Esophagus squamous epithelium (tissue), 5 donors: ENCODE measurements around the gene CTBP1. TPM values are rescaled to one million over a fixed set of nuclear protein-coding genes. Genes with fewer than 3 reads are reported as not detected.

Source experiments
- DNase-seq: peaks from one replicate; lab custom pipeline; 2025; lab: John Stamatoyannopoulos, UW
- H3K27ac ChIP-seq, 4 donors: fragments of 200-600 bp; sonication (generic); one replicate each; pipeline ENCODE4 v1.5.1; 2016 to 2019; ENCODE audit warnings: mild to moderate bottlenecking in 1 of 4
- H3K27me3 ChIP-seq, 4 donors: fragments of 200-600 bp; sonication (generic); 1 replicate in 3 of 4; 2 replicates in 1 of 4; pipeline versions ENCODE4 v1.5.1 to v1.6.0; 2017 to 2021; ENCODE audit warnings: antibody characterized with exemption in 1 of 4
- H3K36me3 ChIP-seq, 3 donors: fragments of 200-600 bp; sonication (generic); one replicate each; pipeline ENCODE4 v1.5.1; 2016 to 2019
- H3K4me1 ChIP-seq, 3 donors: fragments of 200-600 bp; sonication (generic); one replicate each; pipeline ENCODE4 v1.5.1; 2017 to 2019
- H3K4me3 ChIP-seq, 4 donors: fragments of 200-600 bp; sonication (generic); 1 replicate in 3 of 4; 2 replicates in 1 of 4; pipeline ENCODE4 v1.5.1; 2016 to 2019; ENCODE audit warnings: mild to moderate bottlenecking in 2 of 4, moderate library complexity in 1 of 4
- H3K9me3 ChIP-seq, 3 donors: fragments of 200-600 bp; sonication (generic); one replicate each; pipeline ENCODE4 v1.5.1; 2016 to 2019
- POLR2A ChIP-seq, 4 donors: fragments of 450-650 bp; IDR thresholded peaks; one replicate each; pipeline ENCODE4 v1.6.1; 2017; ENCODE audit warnings: antibody characterized with exemption in 4 of 4, mild to moderate bottlenecking in 4 of 4, moderate library complexity in 3 of 4
- WGBS, 2 donors: methylation state at CpG; one replicate each; pipeline ENCODE4 v1.1.5; 2018; 5-methylcytosine and 5-hydroxymethylcytosine counted together
- intact Hi-C: fragments of 100-400 bp; cut with DNase I; formaldehyde crosslinking; loops from one replicate; pipeline ENCODE4 v1.15.0; 2022
- total RNA-seq, 4 donors: library from RNA; depleted of rRNA; stranded (reverse); fragments of >200 nt; gene quantifications; one replicate each; pipeline ENCODE4 v1.1.0, GENCODE V29; 2016
- TF ChIP-seq, protein P1 (sequence below), 6 experiments: fragments of 450-650 bp in 4 of 6; fragments of 200-600 bp in 2 of 6; sonication (generic) in 2 of 6; IDR thresholded peaks; one replicate each; pipeline ENCODE4 v1.5.1; 2016 to 2019; ENCODE audit warnings: antibody characterized with exemption in 6 of 6, mild to moderate bottlenecking in 4 of 6, moderate library complexity in 4 of 6
- donor health status: DM: yes; HTN: yes; CAD: no.

The CTBP1 gene
- total RNA-seq, 4 donors from 2014 or later: 72.2 to 121 (median 113) TPM

DNA sequence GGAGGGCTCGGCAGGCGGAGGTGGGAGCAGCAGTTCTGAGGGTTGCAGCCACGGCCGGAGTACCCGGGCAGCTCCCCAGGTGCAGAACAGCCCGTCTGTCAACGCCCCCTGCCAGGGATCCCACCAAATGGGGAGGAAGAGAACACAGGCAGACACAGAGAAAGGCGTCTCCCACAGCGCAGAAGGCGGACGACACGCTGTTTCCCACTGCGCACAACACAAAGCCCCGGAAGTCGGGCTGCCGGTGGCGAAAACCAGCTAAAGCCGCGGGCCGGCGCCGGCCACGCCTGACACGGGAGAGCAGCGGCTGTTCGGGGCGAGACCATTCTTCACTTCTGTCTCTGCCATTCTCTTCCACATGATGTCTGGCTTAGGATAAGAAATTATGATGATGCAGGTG is 31.6 kb downstream of the CTBP1 start:
- no peak for DNase-seq
- Histone ChIP-seq H3K27ac (peak overlapping the region in 3 of 4 donors; percentile 77 to 83 (median 78)), H3K9me3 (no peaks in the 10 kb centered on the region), H3K4me3 (no peak overlapping the region), H3K4me1 (peaks cover 70 to 100% (median 84%) of the 10 kb centered on the region in 3 donors), H3K27me3 (no peaks in the 10 kb centered on the region), H3K36me3 (peaks cover 13 to 68% (median 38%) of the 10 kb centered on the region in 3 donors)
- TF ChIP-seq POLR2A (IDR thresholded peaks at IDR 0.05): no peak
- TF ChIP-seq, protein P1, sequence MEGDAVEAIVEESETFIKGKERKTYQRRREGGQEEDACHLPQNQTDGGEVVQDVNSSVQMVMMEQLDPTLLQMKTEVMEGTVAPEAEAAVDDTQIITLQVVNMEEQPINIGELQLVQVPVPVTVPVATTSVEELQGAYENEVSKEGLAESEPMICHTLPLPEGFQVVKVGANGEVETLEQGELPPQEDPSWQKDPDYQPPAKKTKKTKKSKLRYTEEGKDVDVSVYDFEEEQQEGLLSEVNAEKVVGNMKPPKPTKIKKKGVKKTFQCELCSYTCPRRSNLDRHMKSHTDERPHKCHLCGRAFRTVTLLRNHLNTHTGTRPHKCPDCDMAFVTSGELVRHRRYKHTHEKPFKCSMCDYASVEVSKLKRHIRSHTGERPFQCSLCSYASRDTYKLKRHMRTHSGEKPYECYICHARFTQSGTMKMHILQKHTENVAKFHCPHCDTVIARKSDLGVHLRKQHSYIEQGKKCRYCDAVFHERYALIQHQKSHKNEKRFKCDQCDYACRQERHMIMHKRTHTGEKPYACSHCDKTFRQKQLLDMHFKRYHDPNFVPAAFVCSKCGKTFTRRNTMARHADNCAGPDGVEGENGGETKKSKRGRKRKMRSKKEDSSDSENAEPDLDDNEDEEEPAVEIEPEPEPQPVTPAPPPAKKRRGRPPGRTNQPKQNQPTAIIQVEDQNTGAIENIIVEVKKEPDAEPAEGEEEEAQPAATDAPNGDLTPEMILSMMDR (IDR thresholded peaks at IDR 0.05): no peak
- intact Hi-C loops: no loop called here
- WGBS, 2 donors: 94 to 95% methylated on average over 14 to 22 of the region's 27 CpGs

DNA sequence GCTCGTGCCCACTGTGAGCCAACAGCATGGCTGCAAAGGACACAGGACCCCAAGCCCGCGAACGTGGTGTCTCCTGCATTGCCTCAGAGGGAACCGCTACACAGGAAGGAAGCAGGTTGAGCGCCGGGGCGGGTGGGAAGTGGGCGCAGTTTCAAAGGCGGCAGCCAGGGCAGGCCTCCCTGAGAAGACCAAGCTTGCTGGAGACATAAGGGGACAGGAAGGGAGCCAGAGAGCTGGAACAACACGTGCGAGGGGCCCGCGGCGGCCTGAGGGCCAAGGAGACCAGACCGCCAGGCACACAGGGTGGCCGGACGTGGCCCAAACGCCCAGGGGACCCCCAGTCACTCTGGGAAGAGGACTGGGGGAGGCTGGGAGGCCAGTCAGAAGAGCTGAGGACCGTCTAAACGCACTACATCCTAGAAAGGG is 32.0 kb downstream of the CTBP1 start:
- H3K36me3 ChIP-seq: peaks cover 16 to 68% (median 38%) of the 10 kb centered on the region in 3 donors
- H3K4me1 ChIP-seq: peaks cover 70 to 100% (median 84%) of the 10 kb centered on the region in 3 donors
- TF ChIP-seq, protein P1 (IDR thresholded peaks at IDR 0.05): peak in 5 of 6 experiments; percentile 18 to 33 (median 22)
- TF ChIP-seq POLR2A (IDR thresholded peaks at IDR 0.05): no peak
- no peak for DNase-seq
- no peaks in the 10 kb centered on the region for H3K9me3 ChIP-seq
- peak overlapping the region in 1 of 4 donors; percentile 18 for H3K4me3 ChIP-seq
- intact Hi-C loops: no loop called here
- 55% methylated on average over 14 of the region's 21 CpGs; no CpG with 5 or more reads in 1 of the 2 donors for WGBS, 2 donors
- H3K27ac ChIP-seq: peak overlapping the region; percentile 48 to 78 (median 70)
- no peaks in the 10 kb centered on the region for H3K27me3 ChIP-seq

DNA sequence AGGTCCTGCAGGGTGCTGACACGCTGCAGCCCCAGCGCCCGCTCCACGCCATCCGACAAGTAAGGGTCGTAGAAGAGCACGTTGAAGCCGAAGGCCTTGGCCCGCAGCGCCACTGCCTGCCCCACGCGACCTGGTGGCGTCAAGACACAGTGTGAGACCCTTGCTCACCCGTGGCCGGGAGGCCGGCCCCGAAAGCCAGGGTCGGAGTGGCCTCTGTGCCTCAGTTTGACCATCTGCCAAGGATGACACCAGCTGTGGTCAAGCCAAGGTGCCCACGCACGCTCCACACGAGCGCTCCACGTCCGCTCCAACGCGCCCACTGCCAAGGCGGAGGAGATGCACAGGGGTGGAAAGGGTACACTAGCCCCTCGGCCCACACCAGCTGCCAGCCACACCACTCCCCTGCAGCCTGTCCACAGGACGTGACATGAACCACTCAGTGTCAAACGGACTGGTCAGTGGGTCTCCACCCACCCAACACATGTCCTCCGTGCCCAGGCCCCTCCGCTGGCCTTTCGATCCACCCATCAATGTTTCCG is 32.8 kb downstream of the CTBP1 start:
- peak overlapping the region in 3 of 4 donors; percentile 64 to 78 (median 77) for H3K27ac ChIP-seq
- peaks cover 16 to 65% (median 40%) of the 10 kb centered on the region in 3 donors for H3K36me3 ChIP-seq
- TF ChIP-seq, protein P1 (IDR thresholded peaks at IDR 0.05): no peak
- TF ChIP-seq POLR2A (IDR thresholded peaks at IDR 0.05): no peak
- WGBS, 2 donors: 86 to 95% methylated on average over 5 to 8 of the region's 34 CpGs
- DNase-seq: no peak
- H3K4me1 ChIP-seq: peaks cover 66 to 100% (median 82%) of the 10 kb centered on the region in 3 donors
- H3K4me3 ChIP-seq: no peak overlapping the region
- H3K27me3 ChIP-seq: no peaks in the 10 kb centered on the region
- no peaks in the 10 kb centered on the region for H3K9me3 ChIP-seq
- intact Hi-C loops: no loop called here

DNA sequence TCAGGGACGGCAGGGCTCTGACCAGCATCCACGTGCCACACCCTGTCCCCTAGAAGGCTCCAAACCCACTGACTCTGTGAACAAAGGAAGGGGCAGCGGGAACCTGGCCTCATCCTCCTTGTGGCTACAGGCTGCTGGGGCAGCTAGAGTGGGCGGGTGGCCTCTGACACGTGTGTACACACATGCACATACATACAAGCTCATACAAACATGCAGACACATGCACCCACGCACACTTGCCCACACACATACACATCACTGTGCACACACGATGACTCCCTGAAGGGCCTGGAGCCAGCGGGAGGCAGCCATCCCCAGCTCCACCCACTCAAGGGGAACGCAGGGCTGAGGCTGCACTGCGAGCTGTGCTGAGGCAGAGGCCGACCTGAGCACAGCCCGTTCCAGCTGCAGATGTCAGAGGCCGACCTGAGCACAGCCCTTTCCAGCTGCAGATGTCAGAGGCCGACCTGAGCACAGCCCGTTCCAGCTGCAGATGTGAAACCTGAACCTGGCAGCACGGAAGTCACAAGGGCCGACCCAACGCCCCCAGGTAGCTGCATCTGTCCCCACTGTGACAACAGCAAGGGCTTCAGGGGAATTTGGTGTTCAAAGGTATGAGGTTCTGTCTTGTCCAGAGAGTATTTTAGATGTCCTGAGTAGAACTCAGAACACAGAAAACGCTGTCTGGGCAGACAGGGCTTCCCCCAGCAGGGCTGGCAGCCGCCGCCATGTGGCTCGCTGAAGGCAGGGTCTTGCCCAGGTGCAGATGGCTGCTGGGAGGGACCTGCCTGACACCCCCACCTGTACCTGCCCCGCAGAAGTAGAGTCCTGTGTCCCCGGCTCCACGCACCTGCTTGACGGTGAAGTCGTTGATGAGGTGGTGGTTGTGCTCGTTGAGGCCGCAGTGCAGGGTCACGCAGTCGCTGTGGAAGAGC is 33.5 kb downstream of the CTBP1 start:
- Histone ChIP-seq H3K36me3 (peaks cover 16 to 69% (median 44%) of the 10 kb centered on the region in 3 donors), H3K4me1 (peaks cover 69 to 100% (median 84%) of the 10 kb centered on the region in 3 donors), H3K27ac (peak overlapping the region; percentile 25 to 78 (median 70)), H3K27me3 (no peaks in the 10 kb centered on the region), H3K4me3 (no peak overlapping the region), H3K9me3 (no peaks in the 10 kb centered on the region)
- no peak for DNase-seq
- intact Hi-C loops: no loop called here
- TF ChIP-seq POLR2A (IDR thresholded peaks at IDR 0.05): peak in 1 of 4 donors; percentile 28
- TF ChIP-seq, protein P1 (IDR thresholded peaks at IDR 0.05): peak in 2 of 6 experiments; percentile 7 to 9
- WGBS, 2 donors: 12 to 32% methylated on average over 4 to 12 of the region's 31 CpGs
